Stimulated activated CD8-positive, alpha-beta memory T cell treated with anti-CD3 and anti-CD28 coated beads, Interleukin-12 subunit alpha, Interleukin-12 subunit beta, amount 100 ng/mL, for 24 hours (primary cell): ENCODE data around the gene MACROD2.
"Not testable (repeated sequence)": the region's sequence is repeated elsewhere in the genome, so short reads cannot be mapped to it uniquely, and the experiment has no call there.

Experiments used
- DNase-seq: peaks from one replicate; pipeline ENCODE4 v3.0.0-alpha.2; 2020; ENCODE audit errors: extremely low read depth

The MACROD2 gene

GRCh38 chr20:16007962-16008361 lies 2012.6 kb downstream of the MACROD2 start:
- DNase-seq: no peak

GRCh38 chr20:16011056-16011455 lies 2015.7 kb downstream of the MACROD2 start:
- no peak for DNase-seq

GRCh38 chr20:16011519-16011918 lies 2016.2 kb downstream of the MACROD2 start:
- no peak for DNase-seq

GRCh38 chr20:16012934-16013333 lies 2017.6 kb downstream of the MACROD2 start:
- not testable (repeated sequence) for DNase-seq

- DNase-seq: no peak
Measured at GRCh38 chr20:16013631-16014030, 2018.3 kb downstream of the MACROD2 start.

- no peak for DNase-seq
Measured at GRCh38 chr20:16014436-16014835, 2019.1 kb downstream of the MACROD2 start.

GRCh38 chr20:16017656-16018055 lies 2022.3 kb downstream of the MACROD2 start:
- no peak for DNase-seq

GRCh38 chr20:16018881-16019280 lies 2023.6 kb downstream of the MACROD2 start:
- no peak for DNase-seq

- DNase-seq: no peak
Measured at GRCh38 chr20:16020971-16021370, 2025.7 kb downstream of the MACROD2 start.

- no peak for DNase-seq
Measured at GRCh38 chr20:16025084-16025483, 2029.8 kb downstream of the MACROD2 start.

GRCh38 chr20:16027686-16028085 lies 2032.4 kb downstream of the MACROD2 start:
- no peak for DNase-seq

GRCh38 chr20:16028923-16029322 lies 2033.6 kb downstream of the MACROD2 start:
- no peak for DNase-seq

GRCh38 chr20:16030253-16030652 lies 2034.9 kb downstream of the MACROD2 start:
- no peak for DNase-seq

- no peak for DNase-seq
Measured at GRCh38 chr20:16035576-16035975, 2040.3 kb downstream of the MACROD2 start.

GRCh38 chr20:16036331-16036730 lies 2041.0 kb downstream of the MACROD2 start:
- no peak for DNase-seq

- DNase-seq: no peak
Measured at GRCh38 chr20:16040742-16041141, 2045.4 kb downstream of the MACROD2 start.

GRCh38 chr20:16042731-16043130 lies 2047.4 kb downstream of the MACROD2 start:
- DNase-seq: no peak

- DNase-seq: no peak
Measured at GRCh38 chr20:16043931-16044330, 2048.6 kb downstream of the MACROD2 start.

GRCh38 chr20:16048876-16049275 lies 2053.6 kb downstream of the MACROD2 start:
- DNase-seq: no peak

- no peak for DNase-seq
Measured at GRCh38 chr20:16049529-16050093, 2054.3 kb downstream of the MACROD2 start.

- DNase-seq: no peak
Measured at GRCh38 chr20:16050366-16050765, 2055.1 kb downstream of the MACROD2 start.

GRCh38 chr20:16051968-16052367 lies 2056.7 kb downstream of the MACROD2 start:
- no peak for DNase-seq

GRCh38 chr20:16052456-16052855 lies 2057.1 kb downstream of the MACROD2 start:
- no peak for DNase-seq

- no peak for DNase-seq
Measured at GRCh38 chr20:16054985-16055384, 2059.7 kb downstream of the MACROD2 start.
